HCT116 (cell line): ENCODE data around the gene F10. TPM values are rescaled to one million over a fixed set of nuclear protein-coding genes. Genes with fewer than 3 reads are reported as not detected.

ENCODE experiments used
- ATAC-seq: fragments of 200-7000 bp; cut with Tn5 transposase; 2 replicates; pipeline ENCODE4 v1.9.1; 2020; ENCODE audit warnings: mild to moderate bottlenecking, moderate library complexity
- BruUV-seq: library from RNA; stranded (reverse); fragments of 400-500 nt; replicated peaks from 2 replicates; lab custom pipeline; 2021; lab: Mats Ljungman, UMichigan
- CTCF ChIA-PET: fragments of 300-600 bp; sonication (Branson Sonifier 250); formaldehyde crosslinking; loops from one replicate; lab custom pipeline; 2021; ENCODE audit warnings: antibody characterized with exemption; lab: Charles Lee
- POLR2A ChIA-PET: fragments of 300-600, 350-600 bp; sonication (Branson Sonifier 250); formaldehyde crosslinking; loops from one replicate; lab custom pipeline; 2021; ENCODE audit warnings: antibody characterized with exemption; lab: Charles Lee
- RAD21 ChIA-PET, 2 experiments: fragments of 300-600 bp; sonication (Branson Sonifier 250); formaldehyde crosslinking; loops; one replicate each; lab custom pipeline; 2023; ENCODE audit warnings: low total read pairs in 2 of 2; ENCODE audit not compliant: uncharacterized antibody in 2 of 2, unreplicated experiment in 2 of 2, low non-redundant PET in 1 of 2; lab: Charles Lee
- DNase-seq: peaks from one replicate; pipeline ENCODE4 v3.0.0-alpha.2; 2010; ENCODE audit warnings: low read depth, low spot score
- H2AFZ ChIP-seq: fragments of 200-600 bp; shearing (Covaris generic), sonication (generic); 2 replicates; pipeline ENCODE4 v1.6.1; 2017; ENCODE audit warnings: low read depth, mixed run types, mixed read lengths, antibody characterized with exemption, low read length; ENCODE audit not compliant: poor library complexity, severe bottlenecking
- H3K27ac ChIP-seq: 2 replicates; pipeline ENCODE4 v1.5.1; 2012; ENCODE audit warnings: low read depth, low read length
- H3K27me3 ChIP-seq: fragments of 200-600 bp; sonication (generic); 2 replicates; pipeline ENCODE4 v1.6.1; 2016; ENCODE audit warnings: mixed run types, low read length, mixed read lengths; ENCODE audit not compliant: insufficient read depth
- H3K36me3 ChIP-seq, 2 experiments: fragments of 200-500 bp in 1 of 2; fragments of 200-600 bp in 1 of 2; sonication (Bioruptor generic) in 1 of 2; sonication (generic) in 1 of 2; 2 replicates each; pipeline versions ENCODE4 v1.5.1 to v1.6.1; 2014 to 2016; ENCODE audit warnings: low read length in 2 of 2, inconsistent platforms in 1 of 2, mixed read lengths in 1 of 2, mixed run types in 1 of 2; ENCODE audit not compliant: insufficient read depth in 2 of 2, control insufficient read depth in 1 of 2
- H3K4me1 ChIP-seq, 2 experiments: fragments of 200-600 bp in 1 of 2; sonication (generic) in 1 of 2; 2 replicates each; pipeline versions ENCODE4 v1.5.1 to v1.6.1; 2012 to 2017; ENCODE audit warnings: low read length in 2 of 2, inconsistent platforms in 1 of 2, mild to moderate bottlenecking in 1 of 2, mixed read lengths in 1 of 2, mixed run types in 1 of 2, moderate library complexity in 1 of 2; ENCODE audit not compliant: insufficient read depth in 2 of 2, control insufficient read depth in 1 of 2
- H3K4me2 ChIP-seq: fragments of 200-600 bp; sonication (generic); 2 replicates; pipeline ENCODE4 v1.6.1; 2017; ENCODE audit warnings: mixed run types, low read length, mixed read lengths
- H3K4me3 ChIP-seq, 2 experiments: fragments of 200-600 bp in 1 of 2; sonication (generic) in 1 of 2; replicated peaks in 1 of 2; 2 replicates each; pipeline ENCODE4 v1.5.1; 2011 to 2016; ENCODE audit warnings: low read length in 2 of 2, control low read depth in 1 of 2, low read depth in 1 of 2, mild to moderate bottlenecking in 1 of 2, mixed read lengths in 1 of 2, mixed run types in 1 of 2
- H3K79me2 ChIP-seq: fragments of 200-600 bp; sonication (generic); 2 replicates; pipeline ENCODE4 v1.6.1; 2017; ENCODE audit warnings: mild to moderate bottlenecking, mixed run types, low read length, moderate library complexity, mixed read lengths; ENCODE audit not compliant: insufficient read depth
- H3K9ac ChIP-seq: fragments of 200-600 bp; sonication (generic); 2 replicates; pipeline ENCODE4 v1.6.1; 2016; ENCODE audit warnings: low read length, mixed read lengths
- H3K9me2 ChIP-seq: fragments of 200-600 bp; sonication (generic), shearing (Covaris generic); 2 replicates; pipeline ENCODE4 v1.6.1; 2017; ENCODE audit warnings: mixed run types, mild to moderate bottlenecking, moderate library complexity; ENCODE audit not compliant: insufficient read depth
- H3K9me3 ChIP-seq, 2 experiments: fragments of 200-500 bp in 1 of 2; fragments of 200-600 bp in 1 of 2; sonication (Bioruptor generic) in 1 of 2; sonication (generic) in 1 of 2; 2 replicates each; pipeline ENCODE4 v1.6.1; 2014 to 2017; ENCODE audit warnings: low read length in 2 of 2, mixed read lengths in 2 of 2, inconsistent platforms in 1 of 2, low read depth in 1 of 2, mild to moderate bottlenecking in 1 of 2, mixed run types in 1 of 2, moderate library complexity in 1 of 2; ENCODE audit not compliant: control insufficient read depth in 1 of 2, insufficient read depth in 1 of 2
- H4K20me1 ChIP-seq: fragments of 200-600 bp; sonication (generic), shearing (Covaris generic); 2 replicates; pipeline ENCODE4 v1.6.1; 2017; ENCODE audit warnings: mixed run types, mild to moderate bottlenecking, moderate library complexity; ENCODE audit not compliant: insufficient read depth
- ATF3 ChIP-seq: IDR thresholded peaks from 2 replicates; pipeline ENCODE4 v1.6.1; 2012
- EGR1 ChIP-seq: IDR thresholded peaks from 2 replicates; pipeline ENCODE4 v1.6.1; 2012; ENCODE audit warnings: low read depth
- EZH2phosphoT487 ChIP-seq: fragments of 200-600 bp; IDR thresholded peaks from 2 replicates; pipeline ENCODE4 v1.6.1; 2018; ENCODE audit warnings: antibody characterized with exemption, borderline replicate concordance
- JUND ChIP-seq: IDR thresholded peaks from 2 replicates; pipeline ENCODE4 v1.6.1; 2012
- MAX ChIP-seq: IDR thresholded peaks from 2 replicates; pipeline ENCODE4 v1.6.1; 2012
- RAD21 ChIP-seq: IDR thresholded peaks from 2 replicates; pipeline ENCODE4 v1.6.1; 2012; ENCODE audit warnings: low read depth, mild to moderate bottlenecking
- REST ChIP-seq: IDR thresholded peaks from 2 replicates; pipeline ENCODE4 v1.6.1; 2012; ENCODE audit warnings: low read depth
- TCF7L2 ChIP-seq: IDR thresholded peaks from 2 replicates; pipeline ENCODE4 v1.7.0; 2011; ENCODE audit warnings: borderline replicate concordance, inconsistent platforms; ENCODE audit not compliant: insufficient read depth, insufficient read length; ENCODE audit errors: extremely low read depth
- YY1 ChIP-seq: IDR thresholded peaks from 2 replicates; pipeline ENCODE4 v1.6.1; 2011; ENCODE audit warnings: low read length, low read depth, moderate library complexity, mild to moderate bottlenecking; ENCODE audit not compliant: insufficient replicate concordance; ENCODE audit errors: extremely low read depth
- ZBTB33 ChIP-seq: IDR thresholded peaks from 2 replicates; pipeline ENCODE4 v1.6.1; 2011; ENCODE audit warnings: mild to moderate bottlenecking, low read length, moderate library complexity; ENCODE audit not compliant: insufficient replicate concordance; ENCODE audit errors: extremely low read depth
- ZFX ChIP-seq: fragments of 450-650 bp; IDR thresholded peaks from 2 replicates; pipeline ENCODE4 v1.6.1; 2017
- intact Hi-C: fragments of 100-400 bp; cut with micrococcal nuclease; formaldehyde crosslinking; loops from 2 replicates; pipeline ENCODE4 v1.10.0; 2022
- total RNA-seq: library from RNA; stranded (reverse); gene quantifications from one replicate; pipeline ENCODE4 v1.2.1, GENCODE V29; 2021; ENCODE audit not compliant: unreplicated experiment

Gene F10
- total RNA-seq, 1 experiment from 2014 or later: 4.0 TPM

- ChIA-PET POLR2A (no interaction called here), CTCF (no interaction called here), RAD21 (no interaction called here)
- ATAC-seq (no peak), DNase-seq (no peak)
- no peak overlapping the region for H3K9ac ChIP-seq
- no peak overlapping the region for H2AFZ ChIP-seq
- no peak overlapping the region for H3K4me3 ChIP-seq
- H3K27ac ChIP-seq: no peak overlapping the region
- intact Hi-C loops: loop anchor here (10.0 kb wide), 1 partner anchor 65 kb away; no protein-coding TSS in a partner anchor
- no peaks in the 10 kb centered on the region for H4K20me1 ChIP-seq
- no peak overlapping the region for H3K4me2 ChIP-seq
- H3K9me2 ChIP-seq: no peaks in the 10 kb centered on the region
- no peaks in the 10 kb centered on the region for H3K27me3 ChIP-seq
- peaks cover 9 to 16% of the 10 kb centered on the region in 2 experiments for H3K4me1 ChIP-seq
- no peak for TF ChIP-seq ZFX
- no peak for TF ChIP-seq REST
- TF ChIP-seq YY1: no peak
- TF ChIP-seq ZBTB33: no peak
- no peak for TF ChIP-seq EGR1
- no peak for TF ChIP-seq JUND
- TF ChIP-seq EZH2phosphoT487: no peak
- TF ChIP-seq TCF7L2: no peak
- no peak for TF ChIP-seq ATF3
- TF ChIP-seq RAD21: no peak
- no peak for TF ChIP-seq MAX
- BruUV-seq: no TSS peak
- no peaks in the 10 kb centered on the region for H3K36me3 ChIP-seq
- no peaks in the 10 kb centered on the region for H3K79me2 ChIP-seq
- no peaks in the 10 kb centered on the region for H3K9me3 ChIP-seq
These were observed 27.3 kb downstream of the F10 start for GRCh38 chr13:113149711-113150549.
